ENCODE measurements around the gene SRRD. TPM values are rescaled to one million over a fixed set of nuclear protein-coding genes. Genes with fewer than 3 reads are reported as not detected.

The SRRD gene
- polyA plus RNA-seq, 1 experiment, result 13.1 TPM

- TF ChIP-seq CTCF (IDR thresholded peaks at IDR 0.05; ENCODE audit: insufficient read depth, low read depth, low read length), result no peak
- H3K36me3 ChIP-seq (ENCODE audit: control insufficient read depth, insufficient read depth, low read length), result no peaks in the 10 kb centered on the region
- no peak overlapping the region for H3K4me3 ChIP-seq (ENCODE audit: low read depth, low read length)
- no peak for DNase-seq (ENCODE audit: low read depth)
- no peaks in the 10 kb centered on the region for H3K27me3 ChIP-seq (ENCODE audit: control insufficient read depth, insufficient read depth, low read length)
- POLR2A ChIA-PET, result interaction anchor here (1.0 kb wide), 1 partner anchor 8 kb away, joined by 3 read pairs; no protein-coding TSS in a partner anchor
- CTCF ChIA-PET, result interaction anchor here (1.0 kb wide), 1 partner anchor 28 kb away, joined by 3 read pairs; no protein-coding TSS in a partner anchor
These were observed 44.1 kb upstream of the SRRD start for GRCh38 chr22:26439559-26439958.

DNA sequence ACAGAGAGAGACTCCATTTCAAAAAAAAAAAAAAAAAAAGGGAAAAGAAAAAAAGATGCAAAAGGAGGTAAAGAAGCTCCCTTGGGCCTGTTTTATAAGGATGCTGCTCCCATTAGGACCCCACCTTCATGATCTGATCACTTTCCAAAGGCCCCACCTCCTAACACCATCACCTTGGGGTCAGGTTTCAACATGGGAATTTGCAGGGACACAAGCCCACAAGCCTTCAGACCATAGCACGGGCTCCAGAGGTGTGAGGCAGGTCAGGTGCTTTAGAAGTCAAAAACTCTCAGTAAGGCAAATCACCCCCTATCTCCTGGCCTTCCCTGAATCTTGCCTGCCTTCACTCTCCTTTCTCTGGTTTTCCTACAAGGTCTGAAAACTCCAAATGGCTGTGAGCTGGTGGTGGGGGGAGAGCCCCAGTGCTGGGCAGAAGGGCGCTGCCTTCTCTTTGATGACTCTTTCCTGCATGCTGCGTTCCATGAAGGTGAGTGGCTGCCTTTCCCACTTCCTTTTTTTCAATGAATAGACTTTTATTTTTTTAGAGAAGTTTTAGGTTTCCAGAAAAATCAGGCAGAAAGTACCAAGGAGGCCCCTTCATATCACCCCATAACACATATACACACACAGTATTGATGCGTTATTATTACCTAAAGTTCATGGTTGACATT, 41.5 kb upstream of the SRRD start:
- CTCF ChIA-PET, result interaction anchor here (0.6 to 1.1 kb wide), 2 partner anchors 11 to 17 kb away, joined by 3 read pairs; no protein-coding TSS in a partner anchor
- DNase-seq (ENCODE audit: low read depth), result no peak
- Histone ChIP-seq H3K27me3 (ENCODE audit: control insufficient read depth, insufficient read depth, low read length) (no peaks in the 10 kb centered on the region), H3K36me3 (ENCODE audit: control insufficient read depth, insufficient read depth, low read length) (no peaks in the 10 kb centered on the region), H3K4me3 (ENCODE audit: low read depth, low read length) (no peak overlapping the region)
- POLR2A ChIA-PET, result interaction anchor here (0.6 kb wide), 1 partner anchor 46 kb away, joined by 7 read pairs; no protein-coding TSS in a partner anchor
- TF ChIP-seq CTCF (IDR thresholded peaks at IDR 0.05; ENCODE audit: insufficient read depth, low read depth, low read length), result no peak

DNA sequence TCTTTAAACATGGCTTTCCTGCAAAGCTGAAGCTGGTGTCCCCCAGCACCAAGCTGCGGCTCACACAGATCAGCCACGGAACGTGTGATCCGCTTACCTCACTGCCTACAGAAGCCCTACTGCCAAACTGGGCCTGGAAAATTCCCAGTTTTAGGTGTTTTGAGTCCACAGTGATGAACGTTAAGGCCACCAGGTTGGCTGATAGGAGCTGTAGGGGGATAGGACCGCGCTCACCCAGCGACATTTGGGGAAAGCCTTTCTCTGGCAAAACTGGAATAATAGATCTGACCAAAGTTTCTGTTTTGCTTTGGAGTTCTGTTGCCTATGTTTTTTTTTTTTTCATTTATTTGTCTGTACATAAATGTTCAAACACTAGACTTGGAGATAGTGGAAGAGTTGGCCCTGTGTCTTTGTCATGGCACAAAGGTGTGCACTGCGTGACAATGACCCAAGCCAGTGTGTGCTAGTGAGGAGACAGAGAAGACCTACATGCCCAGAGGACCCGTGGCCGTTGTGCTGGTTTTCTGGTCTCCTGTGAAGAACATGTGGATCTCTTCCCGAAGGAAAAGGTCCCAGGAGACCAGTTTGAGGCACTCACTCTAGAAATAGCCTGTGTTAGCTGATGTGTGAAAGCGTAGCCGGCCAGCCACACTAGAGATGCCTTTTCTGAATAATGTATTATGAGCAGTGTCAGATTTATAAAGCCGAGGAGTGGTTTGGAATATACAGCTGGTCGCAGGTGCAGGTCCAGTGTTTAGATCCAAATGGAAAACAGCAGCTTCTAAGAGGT, 39.6 kb upstream of the SRRD start:
- Histone ChIP-seq H3K36me3 (ENCODE audit: control insufficient read depth, insufficient read depth, low read length) (no peaks in the 10 kb centered on the region), H3K4me3 (ENCODE audit: low read depth, low read length) (no peak overlapping the region), H3K27me3 (ENCODE audit: control insufficient read depth, insufficient read depth, low read length) (no peaks in the 10 kb centered on the region)
- no peak for DNase-seq (ENCODE audit: low read depth)
- TF ChIP-seq CTCF (IDR thresholded peaks at IDR 0.05; ENCODE audit: insufficient read depth, low read depth, low read length), result no peak
- POLR2A ChIA-PET, result no interaction called here
- CTCF ChIA-PET, result interaction anchor here (1.5 kb wide), 1 partner anchor 17 kb away, joined by 4 read pairs; no protein-coding TSS in a partner anchor

- DNase-seq (ENCODE audit: low read depth), result no peak
- no peak for TF ChIP-seq CTCF (IDR thresholded peaks at IDR 0.05; ENCODE audit: insufficient read depth, low read depth, low read length)
- H3K27me3 ChIP-seq (ENCODE audit: control insufficient read depth, insufficient read depth, low read length), result no peaks in the 10 kb centered on the region
- peaks cover 1% of the 10 kb centered on the region; the same call in 1 of the 2 replicates for H3K36me3 ChIP-seq (ENCODE audit: control insufficient read depth, insufficient read depth, low read length)
- H3K4me3 ChIP-seq (ENCODE audit: low read depth, low read length), result no peak overlapping the region
- ChIA-PET CTCF (interaction anchor here (1.6 kb wide), 1 partner anchor 78 kb away, joined by 3 read pairs; no protein-coding TSS in a partner anchor), POLR2A (no interaction called here)
These were observed 38.9 kb upstream of the SRRD start for GRCh38 chr22:26444777-26445176.
